HG02840 (cell line): ENCODE measurements around the gene HFE.
"Not testable (repeated sequence)": the region's sequence is repeated elsewhere in the genome, so short reads cannot be mapped to it uniquely, and the experiment has no call there.

Experiments used
- ATAC-seq: cut with Tn5 transposase; IDR thresholded peaks from one replicate; pipeline ENCODE4 v1.9.1; 2021; ENCODE audit warnings: mild to moderate bottlenecking, moderate library complexity, moderate number of reproducible peaks; ENCODE audit not compliant: unreplicated experiment, low FRiP score

Gene HFE, protein sequence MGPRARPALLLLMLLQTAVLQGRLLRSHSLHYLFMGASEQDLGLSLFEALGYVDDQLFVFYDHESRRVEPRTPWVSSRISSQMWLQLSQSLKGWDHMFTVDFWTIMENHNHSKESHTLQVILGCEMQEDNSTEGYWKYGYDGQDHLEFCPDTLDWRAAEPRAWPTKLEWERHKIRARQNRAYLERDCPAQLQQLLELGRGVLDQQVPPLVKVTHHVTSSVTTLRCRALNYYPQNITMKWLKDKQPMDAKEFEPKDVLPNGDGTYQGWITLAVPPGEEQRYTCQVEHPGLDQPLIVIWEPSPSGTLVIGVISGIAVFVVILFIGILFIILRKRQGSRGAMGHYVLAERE

DNA sequence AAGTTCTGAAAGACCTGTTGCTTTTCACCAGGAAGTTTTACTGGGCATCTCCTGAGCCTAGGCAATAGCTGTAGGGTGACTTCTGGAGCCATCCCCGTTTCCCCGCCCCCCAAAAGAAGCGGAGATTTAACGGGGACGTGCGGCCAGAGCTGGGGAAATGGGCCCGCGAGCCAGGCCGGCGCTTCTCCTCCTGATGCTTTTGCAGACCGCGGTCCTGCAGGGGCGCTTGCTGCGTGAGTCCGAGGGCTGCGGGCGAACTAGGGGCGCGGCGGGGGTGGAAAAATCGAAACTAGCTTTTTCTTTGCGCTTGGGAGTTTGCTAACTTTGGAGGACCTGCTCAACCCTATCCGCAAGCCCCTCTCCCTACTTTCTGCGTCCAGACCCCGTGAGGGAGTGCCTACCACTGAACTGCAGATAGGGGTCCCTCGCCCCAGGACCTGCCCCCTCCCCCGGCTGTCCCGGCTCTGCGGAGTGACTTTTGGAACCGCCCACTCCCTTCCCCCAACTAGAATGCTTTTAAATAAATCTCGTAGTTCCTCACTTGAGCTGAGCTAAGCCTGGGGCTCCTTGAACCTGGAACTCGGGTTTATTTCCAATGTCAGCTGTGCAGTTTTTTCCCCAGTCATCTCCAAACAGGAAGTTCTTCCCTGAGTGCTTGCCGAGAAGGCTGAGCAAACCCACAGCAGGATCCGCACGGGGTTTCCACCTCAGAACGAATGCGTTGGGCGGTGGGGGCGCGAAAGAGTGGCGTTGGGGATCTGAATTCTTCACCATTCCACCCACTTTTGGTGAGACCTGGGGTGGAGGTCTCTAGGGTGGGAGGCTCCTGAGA lies at the start of gene HFE:
TSS of gene HFE (plus strand) at position 146 of the 832 bp plus-strand sequence. CDS start at position 158, 12 bp downstream.
- no peak for ATAC-seq

DNA sequence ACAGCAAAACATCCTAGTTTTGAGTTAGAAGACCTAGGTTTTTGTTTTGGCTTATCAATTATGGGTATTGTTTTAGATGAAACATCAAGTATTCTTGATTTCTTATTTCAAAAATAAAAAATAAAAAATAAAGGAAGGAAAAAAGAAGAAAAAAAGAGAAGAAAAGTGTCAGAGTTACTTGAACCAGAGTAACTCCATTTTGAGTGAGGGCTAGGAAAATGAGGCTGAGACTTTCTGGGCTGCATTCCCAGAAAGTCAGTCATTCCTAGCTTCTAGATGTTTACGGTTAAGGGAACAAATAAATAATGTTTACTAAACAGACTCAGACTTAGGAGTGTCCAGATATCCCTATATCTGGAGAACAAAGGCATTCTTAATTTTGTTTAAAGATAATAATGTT lies 45.3 kb upstream of the HFE start:
- ATAC-seq = no peak

DNA sequence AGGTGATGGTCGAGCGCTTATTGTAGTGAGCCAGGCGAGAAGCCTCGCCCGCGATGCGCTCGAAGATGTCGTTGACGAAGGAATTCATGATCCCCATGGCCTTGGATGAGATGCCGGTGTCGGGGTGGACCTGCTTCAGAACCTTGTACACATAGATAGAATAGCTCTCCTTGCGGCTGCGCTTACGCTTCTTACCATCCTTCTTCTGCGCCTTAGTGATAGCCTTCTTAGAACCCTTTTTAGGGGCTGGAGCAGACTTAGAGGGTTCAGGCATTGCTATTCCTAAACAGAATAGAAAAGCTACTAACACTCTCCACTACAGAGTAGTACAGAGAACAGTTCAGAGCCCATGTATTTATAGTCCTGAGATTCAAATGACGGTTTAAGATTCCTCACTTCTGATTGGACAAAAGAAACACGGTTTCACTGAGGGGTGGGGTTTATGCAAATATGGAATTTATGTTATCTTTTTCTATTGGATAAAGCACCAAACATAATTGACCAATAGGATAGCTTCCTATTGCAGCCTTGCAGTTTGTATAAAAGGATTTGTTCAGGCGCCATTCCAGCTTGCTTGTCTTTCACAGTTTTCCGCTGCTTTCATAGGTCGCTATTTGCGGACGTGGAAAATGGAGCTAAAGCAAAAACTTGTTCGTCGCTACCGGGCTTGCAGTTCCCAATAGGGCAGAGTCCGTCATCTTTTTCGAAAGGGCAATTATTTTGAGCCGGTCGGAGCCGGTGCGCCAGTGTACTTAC lies 43.7 kb upstream of the HFE start:
- ATAC-seq = peak; percentile 62

DNA sequence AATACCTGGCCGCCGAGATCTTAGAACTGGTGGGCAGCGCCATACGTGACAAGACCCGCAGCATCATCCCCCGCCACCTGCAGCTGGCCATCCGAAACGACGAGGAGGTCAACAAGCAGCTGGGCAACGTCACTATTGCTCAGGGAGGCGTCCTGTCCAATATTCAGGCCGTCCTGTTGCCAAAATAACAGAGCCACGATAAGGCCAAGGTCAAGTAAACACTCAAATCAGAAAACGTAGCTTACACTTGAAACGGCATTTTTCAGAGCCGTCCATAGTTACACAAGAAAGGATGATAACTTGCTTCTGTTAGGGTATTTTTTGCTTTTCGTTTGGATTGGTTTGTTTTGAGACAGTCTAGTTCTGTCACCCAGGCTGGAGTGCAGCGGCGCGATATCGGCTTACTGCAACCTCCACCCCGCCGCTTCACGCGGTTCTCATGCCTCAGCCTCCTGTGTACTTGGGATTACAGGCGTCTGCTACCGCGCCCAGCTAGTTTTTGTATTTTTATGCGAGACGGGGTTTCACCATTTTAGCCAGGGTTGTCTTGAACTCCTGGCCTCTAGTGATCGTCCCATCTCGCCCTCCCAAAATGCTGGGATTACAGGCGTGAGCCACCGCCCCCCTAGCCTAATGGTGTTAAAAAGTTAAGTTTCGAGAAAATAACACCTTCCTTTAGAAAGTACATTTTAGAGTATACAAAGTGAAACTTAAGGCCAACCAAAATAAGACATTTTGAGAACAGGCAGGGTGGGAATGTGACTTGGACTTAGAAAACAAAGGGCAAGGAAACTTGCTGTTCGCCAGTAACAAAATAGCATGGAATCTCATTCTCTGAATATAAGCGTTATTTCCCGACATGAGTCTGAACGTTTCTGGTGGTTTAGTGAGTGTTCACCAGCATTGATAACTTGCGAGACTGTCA lies 42.8 kb upstream of the HFE start:
- peak; percentile 1 for ATAC-seq

DNA sequence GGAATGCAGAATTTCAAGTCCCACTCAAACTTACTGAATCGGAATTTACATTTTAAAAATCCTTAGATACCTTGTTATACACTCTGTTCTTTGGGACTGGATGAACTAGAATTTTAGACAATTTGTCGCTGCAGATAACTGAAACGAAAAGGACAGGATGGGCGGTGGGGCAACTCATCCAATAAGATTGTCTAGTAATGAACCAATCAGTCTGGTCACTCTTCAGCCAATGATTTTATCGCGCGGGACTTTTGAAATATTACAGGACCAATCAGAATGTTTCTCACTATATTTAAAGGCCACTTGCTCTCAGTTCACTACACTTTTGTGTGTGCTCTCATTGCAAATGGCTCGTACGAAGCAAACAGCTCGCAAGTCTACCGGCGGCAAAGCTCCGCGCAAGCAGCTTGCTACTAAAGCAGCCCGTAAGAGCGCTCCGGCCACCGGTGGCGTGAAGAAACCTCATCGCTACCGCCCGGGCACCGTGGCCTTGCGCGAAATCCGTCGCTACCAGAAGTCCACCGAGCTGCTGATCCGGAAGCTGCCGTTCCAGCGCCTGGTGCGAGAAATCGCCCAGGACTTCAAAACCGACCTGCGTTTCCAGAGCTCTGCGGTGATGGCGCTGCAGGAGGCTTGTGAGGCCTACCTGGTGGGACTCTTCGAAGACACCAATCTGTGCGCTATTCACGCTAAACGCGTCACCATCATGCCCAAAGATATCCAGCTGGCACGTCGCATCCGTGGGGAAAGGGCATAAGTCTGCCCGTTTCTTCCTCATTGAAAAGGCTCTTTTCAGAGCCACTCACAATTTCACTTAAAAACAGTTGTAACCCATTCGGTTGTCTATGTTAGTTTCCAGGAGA lies 41.9 kb upstream of the HFE start:
- peak; percentile 50 for ATAC-seq

DNA sequence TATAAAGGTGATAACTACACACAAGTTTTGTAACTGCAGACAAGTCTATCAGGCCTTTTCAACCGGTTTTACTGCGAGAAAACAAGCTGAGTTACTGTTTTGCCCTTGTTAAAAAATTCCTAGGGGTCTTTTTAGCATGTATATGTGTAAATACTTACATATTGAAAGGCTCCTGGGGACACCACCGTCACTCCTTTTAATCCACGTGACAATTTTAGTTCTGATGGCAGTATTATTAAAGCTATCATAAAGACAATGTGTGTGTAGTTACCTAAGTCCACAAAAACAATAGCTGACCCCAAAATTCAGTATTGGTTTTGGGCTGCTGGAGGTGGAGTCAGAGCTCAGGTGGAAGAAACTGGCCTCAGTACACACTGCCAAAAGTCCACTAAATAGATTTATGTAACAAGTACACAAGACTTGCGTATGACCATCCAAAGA lies 41.3 kb upstream of the HFE start:
- no peak for ATAC-seq

DNA sequence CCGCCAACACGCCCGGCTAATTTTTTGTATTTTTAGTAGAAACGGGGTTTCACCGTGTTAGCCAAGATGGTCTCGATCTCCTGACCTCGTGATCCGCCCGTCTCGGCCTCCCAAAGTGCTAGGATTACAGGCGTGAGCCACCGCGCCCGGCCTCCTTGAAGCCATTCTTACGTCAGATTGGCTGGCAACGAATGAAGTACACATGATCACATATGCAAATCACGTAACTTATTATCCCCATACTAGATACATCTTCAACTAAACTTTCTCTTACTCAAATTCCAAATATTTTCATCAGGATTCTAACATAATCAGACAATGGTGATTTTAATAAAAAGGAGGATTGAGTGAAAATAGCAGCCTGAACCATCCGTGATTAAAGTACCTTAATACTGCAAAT lies 39.9 kb upstream of the HFE start:
- not testable (repeated sequence) for ATAC-seq

DNA sequence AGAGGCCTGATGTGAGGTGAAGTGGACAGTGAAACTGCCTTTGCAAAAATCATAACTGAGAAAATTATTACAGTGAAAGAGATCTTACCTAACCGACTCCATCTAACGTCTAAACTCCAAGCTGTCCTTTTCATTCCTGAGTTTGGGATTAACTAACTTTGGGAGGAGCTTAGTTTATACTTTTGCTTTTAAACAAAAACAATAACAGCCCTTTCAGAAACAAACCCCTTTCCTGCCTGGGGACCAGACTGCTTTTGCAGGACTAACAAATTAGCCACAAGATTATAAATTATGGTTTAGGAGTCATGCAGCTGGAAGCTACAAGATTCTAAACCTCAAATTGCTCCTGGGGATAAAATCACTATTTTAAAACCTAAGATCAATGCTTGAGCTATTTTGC lies 38.6 kb upstream of the HFE start:
- no peak for ATAC-seq

DNA sequence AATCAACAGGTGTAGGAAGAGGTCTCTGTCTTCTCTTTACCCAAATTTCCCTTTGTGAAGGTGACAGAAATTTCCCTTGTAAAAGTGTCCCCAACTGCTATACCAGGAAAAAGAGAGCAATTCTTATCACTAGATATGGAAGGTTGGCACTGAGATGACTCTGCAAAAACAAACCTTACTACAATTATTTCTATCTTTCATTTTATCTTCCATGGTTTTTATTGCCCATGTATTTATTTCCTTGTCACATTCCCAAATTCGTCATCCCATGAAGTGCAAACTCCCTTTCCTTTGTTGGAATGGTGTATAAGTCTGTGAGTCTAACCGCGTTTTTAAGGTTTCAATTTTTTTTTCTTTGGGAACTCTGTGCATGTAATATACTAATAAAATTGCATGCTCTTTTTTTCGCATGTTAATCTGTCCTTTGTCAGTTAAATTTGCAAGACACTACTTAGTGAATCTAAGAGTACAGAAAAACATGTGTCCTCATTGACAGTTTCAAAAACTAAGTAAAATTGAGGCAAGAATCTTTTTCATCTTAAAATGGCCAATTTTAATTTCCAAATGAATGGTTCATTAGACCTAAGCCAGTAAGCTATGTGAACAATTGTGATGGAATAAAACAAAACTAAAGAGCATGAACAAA lies 35.4 kb upstream of the HFE start:
- ATAC-seq = no peak

DNA sequence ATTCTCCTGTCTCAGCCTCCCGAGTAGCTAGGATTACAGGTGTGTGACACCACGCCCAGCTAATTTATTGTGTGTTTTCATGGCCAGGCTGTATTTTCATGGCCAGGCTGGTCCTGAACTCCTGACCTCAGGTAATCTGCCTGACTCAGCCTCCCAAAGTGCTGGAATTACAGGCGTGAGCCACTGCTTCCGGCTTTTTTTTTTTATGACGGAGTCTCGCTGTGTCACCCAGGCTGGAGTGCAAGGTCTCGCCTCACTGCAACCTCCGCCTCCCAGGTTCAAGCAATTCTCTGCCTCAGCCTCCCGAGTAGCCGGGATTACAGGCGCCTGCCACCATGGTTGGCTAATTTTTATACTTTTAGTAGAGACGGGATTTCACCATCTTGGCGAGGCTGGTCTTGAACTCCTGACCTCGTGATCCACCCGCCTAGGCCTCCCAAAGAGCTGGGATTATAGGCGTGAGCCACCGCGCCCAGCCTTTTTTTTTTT lies 34.4 kb upstream of the HFE start:
- not testable (repeated sequence) for ATAC-seq

DNA sequence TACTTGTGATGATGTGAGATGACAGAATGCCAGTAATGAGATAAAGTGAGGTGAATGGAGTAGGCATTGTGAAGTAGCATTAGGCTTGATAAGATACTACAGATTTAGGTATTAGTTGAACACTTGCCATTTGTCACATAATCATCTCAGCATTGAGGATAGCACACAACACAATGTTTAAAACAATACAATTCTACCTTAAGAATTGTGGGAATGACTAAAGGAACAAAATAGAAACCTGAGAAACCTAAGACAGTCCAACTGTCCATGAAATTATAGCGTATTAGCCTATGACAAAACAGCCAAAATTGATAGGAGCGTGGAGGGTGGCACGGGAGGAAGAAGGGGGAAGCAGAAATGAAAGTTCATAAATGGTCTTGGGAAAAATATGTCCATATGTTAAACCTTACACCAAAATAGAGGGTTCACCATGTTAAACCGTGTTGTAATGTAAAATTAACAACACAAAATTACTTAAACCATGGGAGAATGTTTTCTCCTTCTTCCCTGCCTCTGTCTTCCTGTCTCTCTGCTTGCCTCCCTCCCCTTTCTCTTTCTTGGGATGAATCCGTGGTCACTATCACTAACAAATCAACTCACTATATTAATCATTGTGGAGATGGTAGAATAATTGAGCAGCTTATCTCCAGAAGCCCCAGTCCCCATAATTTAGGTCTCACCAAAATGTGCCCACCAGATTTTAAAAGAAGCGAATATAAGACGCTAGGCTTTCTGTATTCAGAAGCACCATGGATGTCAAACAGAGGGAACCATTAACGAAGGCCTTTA lies 33.0 kb upstream of the HFE start:
- no peak for ATAC-seq

DNA sequence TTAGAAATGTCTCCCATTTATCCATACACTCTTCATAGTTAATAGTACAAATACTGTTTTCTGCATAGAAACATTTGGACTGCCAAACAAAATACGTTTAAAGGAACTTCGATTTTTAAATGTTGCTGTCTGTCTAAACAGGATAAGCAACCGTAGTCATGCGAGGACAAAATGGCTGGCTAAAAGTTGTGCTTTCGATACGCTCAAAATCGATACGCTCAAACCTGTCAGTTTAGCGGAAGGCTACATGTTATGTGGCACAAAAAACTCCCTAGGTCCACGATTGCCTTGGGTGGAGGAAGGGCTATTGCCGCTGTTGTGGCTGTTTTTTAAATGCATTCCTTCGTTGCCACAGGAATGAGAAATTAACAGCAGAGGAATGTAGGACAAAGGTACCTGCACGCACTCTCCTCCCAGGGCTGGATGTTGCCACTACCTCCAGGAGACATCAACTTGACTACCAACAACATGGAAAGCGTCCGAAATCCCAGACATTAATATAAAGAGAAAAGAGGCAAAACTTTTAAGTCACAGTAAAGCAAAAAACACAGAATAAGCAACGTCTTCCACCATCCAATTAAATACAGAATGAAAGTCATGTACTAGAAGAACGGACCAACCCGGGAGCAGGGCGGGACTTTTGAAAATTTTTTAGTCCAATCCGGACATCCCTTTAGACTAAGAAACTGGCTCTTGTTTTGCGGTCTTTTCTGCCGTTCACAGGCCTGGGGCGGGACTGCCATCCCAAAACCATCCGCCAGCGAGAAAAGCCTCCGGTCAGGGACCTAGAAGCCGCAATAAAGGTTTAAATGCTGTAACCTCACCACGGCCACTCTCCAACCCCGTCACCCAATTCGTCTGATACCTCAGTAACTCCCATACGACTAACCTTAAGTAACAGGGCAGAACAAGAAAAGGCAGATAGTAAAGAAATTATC lies 32.2 kb upstream of the HFE start:
- peak; percentile 44 for ATAC-seq

DNA sequence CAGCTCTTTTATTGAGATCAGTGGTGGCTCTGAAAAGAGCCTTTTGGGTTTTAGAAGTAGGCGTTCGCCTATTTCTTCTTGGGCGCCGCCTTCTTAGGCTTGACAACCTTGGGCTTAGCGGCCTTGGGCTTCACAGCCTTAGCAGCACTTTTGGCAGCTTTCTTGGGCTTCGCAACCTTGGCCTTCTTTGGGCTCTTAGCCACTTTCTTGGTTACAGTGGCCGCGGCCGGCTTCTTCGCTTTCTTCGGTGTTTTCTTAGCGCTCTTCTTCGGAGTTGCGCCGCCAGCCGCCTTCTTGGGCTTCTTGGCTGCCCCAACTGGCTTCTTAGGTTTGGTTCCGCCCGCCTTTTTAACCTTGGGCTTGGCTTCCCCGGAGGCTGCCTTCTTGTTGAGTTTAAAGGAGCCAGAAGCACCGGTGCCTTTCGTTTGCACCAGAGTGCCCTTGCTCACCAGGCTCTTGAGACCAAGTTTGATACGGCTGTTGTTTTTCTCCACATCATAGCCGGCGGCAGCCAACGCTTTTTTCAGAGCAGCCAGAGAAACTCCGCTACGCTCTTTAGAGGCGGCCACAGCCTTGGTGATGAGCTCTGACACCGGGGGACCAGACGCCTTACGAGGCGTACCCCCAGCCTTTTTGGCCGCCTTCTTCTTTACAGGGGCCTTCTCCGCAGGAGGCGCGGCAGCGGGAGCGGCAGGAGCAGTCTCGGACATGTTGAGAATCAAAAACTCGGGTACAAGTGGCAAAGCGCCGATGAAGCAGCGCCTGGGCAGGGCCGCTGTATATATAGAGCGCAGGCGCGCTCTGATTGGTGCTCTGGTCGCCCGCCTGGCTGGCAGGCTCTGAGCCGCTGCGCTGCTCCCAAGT lies 31.3 kb upstream of the HFE start:
- ATAC-seq = peak; percentile 61

DNA sequence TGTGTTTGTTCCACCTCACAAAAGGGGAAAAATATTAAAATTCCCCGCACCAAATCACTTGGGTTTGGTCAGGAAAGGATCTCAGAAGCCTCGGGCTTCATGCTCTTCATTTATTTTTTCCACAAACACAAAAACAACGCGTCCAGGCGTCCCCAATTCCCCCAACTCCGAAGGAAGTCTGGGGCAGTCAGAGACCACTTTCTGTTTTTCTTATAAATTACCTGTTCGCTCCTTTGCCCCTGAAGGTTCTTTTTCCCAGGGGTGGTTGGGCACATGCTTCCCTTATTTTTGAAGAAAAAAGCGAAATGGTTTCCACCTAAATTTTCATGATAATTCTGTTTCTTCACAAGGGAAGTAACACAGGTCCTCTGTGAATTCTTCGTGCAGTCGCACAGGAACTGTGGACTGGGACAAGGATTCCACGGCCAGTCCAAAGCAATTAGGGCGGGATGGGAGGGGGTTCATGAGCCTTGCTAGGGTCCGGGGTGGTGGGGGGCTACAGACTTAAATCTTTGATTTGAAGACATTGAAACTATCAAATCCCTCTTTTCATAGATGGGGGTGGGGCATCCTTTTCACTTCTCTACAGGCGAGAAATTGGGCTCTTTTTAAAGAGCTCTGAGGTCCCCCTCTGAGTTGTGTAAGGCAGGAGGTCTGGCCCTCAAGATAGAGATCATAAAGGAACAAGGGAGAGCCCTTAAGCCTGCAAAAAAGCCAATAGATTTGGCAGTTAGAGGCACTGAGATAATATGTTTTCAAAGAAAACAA lies 30.5 kb upstream of the HFE start:
- no peak for ATAC-seq

DNA sequence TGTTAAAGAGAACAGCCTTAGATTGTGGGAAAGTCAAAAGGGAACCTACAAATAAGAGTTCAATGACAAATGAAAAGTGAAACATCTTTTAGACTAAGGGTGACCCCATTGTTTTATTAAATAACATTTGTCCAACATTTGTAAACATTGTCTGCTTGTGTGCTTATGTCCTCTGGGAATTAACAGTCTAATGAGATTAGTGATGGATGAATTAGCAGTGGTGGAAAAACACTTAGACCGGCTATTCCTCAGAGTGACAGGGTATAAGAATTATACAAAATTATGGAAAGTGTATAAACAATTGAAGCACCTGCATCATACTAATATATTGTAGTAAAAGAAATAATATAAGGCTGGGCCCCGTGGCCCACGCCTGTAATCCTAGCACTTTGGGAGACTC lies 29.3 kb upstream of the HFE start:
- no peak for ATAC-seq
